Activated CD8-positive, alpha-beta memory T cell treated with anti-CD3 and anti-CD28 coated beads, Interleukin-2, amount 10 ng/mL, durations not matched to agents 7 days and 5 days (primary cell): ENCODE results near the gene ERP27. TPM values are rescaled to one million over a fixed set of nuclear protein-coding genes. Genes with fewer than 3 reads are reported as not detected.
A peak's percentile ranks its signal among the peaks of the same experiment; 100 is the strongest.

Experiments
- ATAC-seq: fragments of 150-1000 bp; cut with Tn5 transposase; one replicate; pipeline ENCODE4 v1.10.0; 2021; ENCODE audit warnings: moderate library complexity
- CTCF ChIA-PET: fragments of 350-600 bp; sonication (Branson Sonifier 250); formaldehyde crosslinking; loops from one replicate; lab custom pipeline; 2021; ENCODE audit warnings: antibody characterized with exemption; lab: Charles Lee
- DNase-seq: peaks from one replicate; pipeline ENCODE4 v3.0.0-alpha.2; 2020
- H3K27ac Mint-ChIP-seq: one replicate; pipeline ENCODE4 v1.8.0; 2021; ENCODE audit warnings: mild to moderate bottlenecking, mixed read lengths
- H3K27me3 Mint-ChIP-seq: one replicate; pipeline ENCODE4 v1.8.0; 2021; ENCODE audit warnings: mixed read lengths
- H3K36me3 Mint-ChIP-seq: one replicate; pipeline ENCODE4 v1.8.0; 2021; ENCODE audit warnings: mild to moderate bottlenecking, mixed read lengths
- H3K4me1 Mint-ChIP-seq: one replicate; pipeline ENCODE4 v1.8.0; 2021; ENCODE audit warnings: mixed read lengths
- H3K4me3 Mint-ChIP-seq: one replicate; pipeline ENCODE4 v1.8.0; 2021; ENCODE audit warnings: mild to moderate bottlenecking, moderate library complexity, mixed read lengths
- H3K9me3 Mint-ChIP-seq: one replicate; pipeline ENCODE4 v1.8.0; 2022; ENCODE audit warnings: low read depth, mixed read lengths
- total RNA-seq, 2 experiments: library from RNA; stranded (reverse); gene quantifications; one replicate each; pipeline ENCODE4 v1.2.3, GENCODE V29; 2021

ERP27 gene
- total RNA-seq, 2 experiments from 2014 or later, result 5.4 to 7.7 TPM

DNA sequence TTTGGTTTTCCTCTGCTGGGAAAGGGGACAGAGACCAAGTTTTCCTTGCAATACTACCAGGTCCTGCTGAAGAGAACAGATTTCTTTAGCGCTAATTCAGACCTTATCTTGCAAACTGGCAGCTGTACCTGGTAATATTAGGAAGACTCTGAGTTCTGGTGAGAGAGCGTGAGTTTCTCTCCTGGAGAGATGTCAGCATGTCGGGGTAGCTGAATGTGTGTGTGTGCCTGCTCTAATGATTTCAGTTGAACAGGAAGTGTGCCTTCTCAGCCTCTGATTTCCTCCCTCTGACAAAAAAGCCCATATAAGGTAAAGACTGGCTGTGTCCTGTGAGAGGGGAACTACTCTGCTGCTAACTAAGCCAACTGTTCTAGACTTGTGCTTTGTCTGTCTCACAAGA, 10.3 kb upstream of the ERP27 start:
- peak; percentile 85 for ATAC-seq
- CTCF ChIA-PET, result interaction anchor here (0.9 to 2.4 kb wide), 5 partner anchors 11 to 98 kb away, joined by 3 to 7 read pairs (median 4); no protein-coding TSS in a partner anchor
- H3K4me1 Mint-ChIP-seq, result peaks cover 82% of the 10 kb centered on the region
- H3K4me3 Mint-ChIP-seq, result peak overlapping the region; percentile 81
- no peaks in the 10 kb centered on the region for H3K27me3 Mint-ChIP-seq
- DNase-seq, result peak; percentile 78
- no peaks in the 10 kb centered on the region for H3K9me3 Mint-ChIP-seq
- H3K27ac Mint-ChIP-seq, result peak overlapping the region; percentile 95
- H3K36me3 Mint-ChIP-seq, result peaks cover 84% of the 10 kb centered on the region

DNA sequence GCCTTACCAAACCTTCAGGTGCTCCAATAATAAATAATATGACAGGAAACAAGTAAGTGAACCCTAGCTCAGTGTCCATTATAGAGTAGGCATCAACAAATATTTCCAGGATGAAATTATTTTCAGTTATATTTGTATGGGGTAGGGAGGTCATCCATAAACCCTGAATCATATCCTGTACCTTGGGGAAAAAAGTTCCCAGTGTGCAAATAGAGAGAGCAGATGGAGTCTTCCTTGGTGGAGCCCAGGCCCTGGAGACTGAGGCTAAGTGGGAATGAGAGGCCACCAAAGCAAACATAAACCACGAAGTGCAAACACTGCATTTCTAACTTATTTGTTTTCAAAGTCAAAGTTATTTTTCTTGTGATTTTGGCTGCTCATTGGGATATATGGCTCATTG, 8.5 kb upstream of the ERP27 start:
- Mint-ChIP-seq H3K4me1 (peaks cover 67% of the 10 kb centered on the region), H3K27ac (peak overlapping the region; percentile 95), H3K27me3 (no peaks in the 10 kb centered on the region), H3K36me3 (peaks cover 86% of the 10 kb centered on the region), H3K4me3 (no peak overlapping the region), H3K9me3 (no peaks in the 10 kb centered on the region)
- CTCF ChIA-PET, result interaction anchor here (1.1 to 2.4 kb wide), 3 partner anchors 34 to 274 kb away, joined by 3 to 7 read pairs (median 3); no protein-coding TSS in a partner anchor
- DNase-seq, result no peak
- ATAC-seq, result no peak

DNA sequence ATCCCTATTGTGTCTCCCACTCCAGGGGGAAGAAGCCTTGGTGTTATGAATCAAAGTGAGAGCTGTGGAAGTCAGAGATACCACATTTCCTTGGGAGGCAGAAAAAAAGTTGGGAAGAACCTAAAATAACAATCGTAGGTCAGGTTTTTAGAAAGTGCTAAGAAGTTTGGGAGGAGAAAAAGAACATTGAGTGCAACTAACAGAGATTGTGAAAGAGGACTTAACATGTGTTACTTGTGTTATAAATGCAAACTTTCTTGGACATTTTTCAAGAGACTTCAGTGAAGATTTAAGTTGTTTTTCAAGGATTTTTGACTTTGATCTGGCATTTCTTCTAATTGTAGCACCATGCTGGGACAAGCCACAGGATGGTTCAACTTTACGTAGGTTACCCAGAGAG, 7.8 kb upstream of the ERP27 start:
- CTCF ChIA-PET, result interaction anchor here (1.1 to 1.6 kb wide), 3 partner anchors 9 to 274 kb away, joined by 3 read pairs; no protein-coding TSS in a partner anchor
- peaks cover 87% of the 10 kb centered on the region for H3K36me3 Mint-ChIP-seq

DNA sequence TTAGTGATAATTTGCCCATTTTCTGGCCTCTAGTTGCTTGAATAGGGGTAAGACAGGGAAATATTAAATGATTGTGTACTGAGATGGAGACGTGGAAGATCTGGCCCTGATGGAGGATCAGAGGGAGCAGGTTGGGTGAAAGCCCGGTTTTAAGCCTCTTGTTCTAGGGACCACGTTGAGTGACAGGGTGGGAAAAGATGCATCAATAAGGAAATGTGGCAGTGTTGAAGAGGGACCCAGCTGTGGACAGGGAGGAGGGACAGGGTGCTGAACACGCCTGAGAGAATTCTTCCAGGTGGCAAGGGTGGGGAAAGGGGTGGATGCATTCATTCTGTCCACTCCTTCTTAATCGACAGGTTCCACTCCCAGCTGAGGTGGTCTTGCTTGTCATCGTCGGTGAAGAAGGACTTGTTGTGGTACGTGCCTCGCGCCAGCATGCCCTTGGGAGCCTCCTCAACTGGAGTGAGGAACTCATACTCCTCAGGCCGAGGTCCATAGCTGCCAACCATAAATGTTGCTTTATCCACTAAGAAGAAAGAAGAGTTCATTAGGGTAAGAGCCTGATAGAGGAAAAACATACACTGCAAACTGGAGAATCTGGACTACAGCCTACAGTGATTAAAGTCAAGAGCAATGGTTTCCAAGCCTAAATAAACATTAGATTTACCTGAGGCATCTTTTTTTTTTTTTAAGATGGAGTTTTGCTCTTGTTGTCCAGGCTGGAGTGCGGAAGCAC, 4.0 kb upstream of the ERP27 start:
- Mint-ChIP-seq H3K36me3 (peaks cover 71% of the 10 kb centered on the region), H3K27me3 (no peaks in the 10 kb centered on the region), H3K4me3 (no peak overlapping the region), H3K9me3 (no peaks in the 10 kb centered on the region), H3K27ac (peak overlapping the region; percentile 10), H3K4me1 (peaks cover 35% of the 10 kb centered on the region)
- CTCF ChIA-PET, result no interaction called here
- ATAC-seq (no peak), DNase-seq (no peak)

More for the DNA sequence above, 7.8 kb upstream of the ERP27 start:
- Mint-ChIP-seq H3K4me3 (no peak overlapping the region), H3K4me1 (peaks cover 63% of the 10 kb centered on the region), H3K27me3 (no peaks in the 10 kb centered on the region), H3K27ac (peak overlapping the region; percentile 95), H3K9me3 (no peaks in the 10 kb centered on the region)
- ATAC-seq (no peak), DNase-seq (no peak)

DNA sequence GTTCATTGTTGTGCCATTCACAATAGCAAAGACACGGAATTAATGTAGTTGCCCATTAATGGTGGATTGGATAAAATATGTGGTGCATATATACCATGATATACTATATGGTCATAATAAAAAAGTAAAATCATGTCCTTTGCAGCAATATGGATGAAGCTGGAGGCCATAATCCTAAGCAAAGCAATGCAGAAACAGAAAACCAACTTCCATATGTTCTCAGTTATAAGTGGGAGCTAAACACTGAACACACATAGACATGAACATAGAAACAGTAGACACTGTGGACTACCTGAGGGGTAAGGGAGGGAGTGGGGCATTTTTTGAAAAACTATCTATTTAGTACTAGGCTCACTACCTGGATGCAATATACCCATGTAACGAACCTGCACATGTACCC, 3.0 kb upstream of the ERP27 start:
- ATAC-seq, result no peak
- Mint-ChIP-seq H3K4me3 (no peak overlapping the region), H3K27ac (no peak overlapping the region), H3K9me3 (no peaks in the 10 kb centered on the region), H3K27me3 (no peaks in the 10 kb centered on the region), H3K4me1 (peaks cover 26% of the 10 kb centered on the region), H3K36me3 (peaks cover 71% of the 10 kb centered on the region)
- CTCF ChIA-PET, result no interaction called here
- DNase-seq, result no peak

DNA sequence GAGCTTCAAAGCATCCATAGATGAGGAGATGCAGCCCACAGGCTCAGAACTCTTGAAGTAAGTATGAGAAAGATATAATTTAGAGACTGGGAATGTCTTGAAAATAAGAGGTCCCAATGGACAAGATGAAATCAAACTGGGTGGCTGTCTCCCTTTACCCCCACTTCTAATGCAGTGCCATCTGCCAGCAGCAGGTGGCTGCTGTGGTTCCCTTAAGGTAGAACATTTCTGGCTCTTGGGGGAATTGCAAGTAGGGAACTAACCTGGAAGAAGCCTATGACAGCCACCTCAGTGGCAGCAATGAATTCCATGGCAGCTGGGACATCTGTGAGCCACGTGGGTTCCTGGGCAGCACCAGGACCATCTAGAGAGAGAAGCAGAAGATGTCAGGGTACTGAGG, 648 bp downstream of the ERP27 start:
- H3K4me3 Mint-ChIP-seq, result no peak overlapping the region
- CTCF ChIA-PET, result interaction anchor here (0.8 to 3.7 kb wide), 11 partner anchors 8 to 134 kb away, joined by 3 to 15 read pairs (median 3); partner anchors contain the start of genes C12orf60 and WBP11
- no peaks in the 10 kb centered on the region for H3K27me3 Mint-ChIP-seq
- H3K9me3 Mint-ChIP-seq, result no peaks in the 10 kb centered on the region
- H3K27ac Mint-ChIP-seq, result peak overlapping the region; percentile 24
- no peak for DNase-seq
- peaks cover 10% of the 10 kb centered on the region for H3K4me1 Mint-ChIP-seq
- peak; percentile 63 for ATAC-seq
- H3K36me3 Mint-ChIP-seq, result peaks cover 61% of the 10 kb centered on the region

DNA sequence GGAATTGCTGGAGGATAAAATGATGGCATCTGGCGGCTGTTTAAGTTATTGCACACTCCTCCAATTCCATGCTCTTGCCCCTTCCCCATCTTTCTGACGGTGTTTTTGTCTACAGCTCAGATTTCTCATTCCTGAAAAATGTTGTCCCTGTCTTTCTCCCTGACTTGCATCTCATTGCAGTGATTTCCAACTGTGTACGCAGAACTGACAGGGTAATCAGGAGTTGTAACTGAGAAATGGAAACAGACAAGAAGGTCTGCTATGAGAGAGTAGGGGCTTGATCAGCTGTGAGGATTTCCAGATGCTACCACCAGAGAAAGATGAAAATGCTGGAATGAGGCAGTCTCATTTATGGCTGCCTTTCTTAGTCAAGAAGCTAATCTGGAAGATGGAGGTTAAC, 1.3 kb downstream of the ERP27 start:
- Mint-ChIP-seq H3K27me3 (no peaks in the 10 kb centered on the region), H3K4me1 (peaks cover 10% of the 10 kb centered on the region), H3K27ac (no peak overlapping the region), H3K4me3 (no peak overlapping the region), H3K36me3 (peaks cover 59% of the 10 kb centered on the region), H3K9me3 (no peaks in the 10 kb centered on the region)
- no peak for ATAC-seq
- no peak for DNase-seq
- CTCF ChIA-PET, result interaction anchor here (0.6 to 3.7 kb wide), 8 partner anchors 9 to 134 kb away, joined by 3 to 15 read pairs (median 4); partner anchors contain the start of genes C12orf60 and WBP11

DNA sequence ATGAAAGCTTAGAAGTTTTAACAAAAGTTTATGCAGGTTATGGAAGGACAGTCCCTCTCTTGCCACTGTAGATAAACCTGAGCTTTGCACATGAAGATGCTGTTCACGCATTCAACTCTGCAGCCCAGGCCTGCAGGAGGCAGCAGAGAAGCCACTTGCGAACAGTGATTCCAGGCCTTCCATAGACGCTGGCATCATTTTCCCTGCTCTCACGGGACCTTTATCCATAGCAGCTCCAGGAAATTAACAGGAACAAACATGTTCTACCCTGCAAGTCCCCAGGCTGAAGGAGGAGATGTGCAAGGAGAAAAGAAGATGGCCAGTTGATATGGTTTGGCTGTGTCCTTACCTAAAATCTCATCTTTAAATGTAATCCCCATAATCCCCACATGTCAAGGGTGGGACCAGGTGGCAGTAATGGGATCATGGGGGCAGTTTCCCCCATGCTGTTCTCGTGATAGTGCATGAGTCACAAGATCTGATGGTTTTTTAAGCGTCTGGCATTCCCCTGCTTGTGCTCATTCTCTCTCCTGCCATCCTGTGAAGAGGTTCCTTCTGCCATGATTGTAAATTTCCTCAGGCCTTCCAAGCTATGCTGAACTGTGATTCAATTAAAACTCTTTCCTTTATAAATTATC, 2.0 kb downstream of the ERP27 start:
- no peaks in the 10 kb centered on the region for H3K27me3 Mint-ChIP-seq
- no peaks in the 10 kb centered on the region for H3K9me3 Mint-ChIP-seq
- CTCF ChIA-PET, result interaction anchor here (0.6 to 3.7 kb wide), 6 partner anchors 19 to 133 kb away, joined by 3 to 15 read pairs (median 4); partner anchors contain the start of genes C12orf60 and WBP11
- H3K36me3 Mint-ChIP-seq, result peaks cover 57% of the 10 kb centered on the region
- ATAC-seq (no peak), DNase-seq (no peak)
- H3K4me1 Mint-ChIP-seq, result peaks cover 8% of the 10 kb centered on the region
- no peak overlapping the region for H3K27ac Mint-ChIP-seq
- no peak overlapping the region for H3K4me3 Mint-ChIP-seq

DNA sequence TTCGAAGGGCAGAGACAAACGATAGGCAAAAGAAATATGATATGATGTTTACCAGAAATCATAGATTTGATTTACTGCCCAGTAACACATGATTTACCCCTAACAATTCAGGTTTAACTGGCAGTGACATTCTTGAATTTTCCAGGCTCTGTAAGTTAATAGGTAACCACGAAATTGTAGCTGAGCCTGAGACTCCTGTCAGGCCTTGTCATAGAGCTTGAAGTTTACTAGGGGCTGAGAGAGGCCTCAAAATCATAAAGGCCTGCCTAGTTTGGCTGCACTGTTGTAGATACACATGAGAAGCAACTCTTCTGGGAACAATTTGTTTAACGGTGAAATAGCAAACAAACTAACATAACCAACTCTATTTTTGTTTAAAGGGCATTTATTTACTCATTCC, 3.3 kb downstream of the ERP27 start:
- CTCF ChIA-PET, result no interaction called here
- Mint-ChIP-seq H3K36me3 (peaks cover 48% of the 10 kb centered on the region), H3K27me3 (no peaks in the 10 kb centered on the region)

DNA sequence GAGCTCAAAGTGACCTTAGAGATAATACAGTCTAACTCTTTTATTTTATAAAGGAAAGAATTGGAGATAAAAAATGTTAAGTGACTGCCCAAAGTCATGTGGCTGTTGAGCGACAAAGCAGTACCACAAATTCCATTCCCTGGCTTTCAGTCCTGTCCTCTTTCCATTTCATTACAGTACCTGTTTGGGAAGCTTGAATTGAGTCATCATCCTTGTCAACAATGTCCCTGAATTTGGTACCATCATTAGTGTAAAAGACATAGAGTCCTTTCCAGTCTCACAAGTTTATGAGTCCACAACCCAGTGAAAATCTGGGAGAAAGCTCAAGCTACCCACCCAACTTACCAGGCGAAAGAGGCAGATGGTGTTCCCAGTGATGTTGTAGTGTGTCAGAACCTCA, 3.8 kb downstream of the ERP27 start:
- peaks cover 44% of the 10 kb centered on the region for H3K36me3 Mint-ChIP-seq
- no peak overlapping the region for H3K4me3 Mint-ChIP-seq
- H3K27ac Mint-ChIP-seq, result no peak overlapping the region

More for the DNA sequence above, 3.3 kb downstream of the ERP27 start:
- DNase-seq (no peak), ATAC-seq (no peak)
- H3K4me1 Mint-ChIP-seq, result peaks cover 7% of the 10 kb centered on the region
- H3K4me3 Mint-ChIP-seq, result no peak overlapping the region
- H3K27ac Mint-ChIP-seq, result no peak overlapping the region
- no peaks in the 10 kb centered on the region for H3K9me3 Mint-ChIP-seq

DNA sequence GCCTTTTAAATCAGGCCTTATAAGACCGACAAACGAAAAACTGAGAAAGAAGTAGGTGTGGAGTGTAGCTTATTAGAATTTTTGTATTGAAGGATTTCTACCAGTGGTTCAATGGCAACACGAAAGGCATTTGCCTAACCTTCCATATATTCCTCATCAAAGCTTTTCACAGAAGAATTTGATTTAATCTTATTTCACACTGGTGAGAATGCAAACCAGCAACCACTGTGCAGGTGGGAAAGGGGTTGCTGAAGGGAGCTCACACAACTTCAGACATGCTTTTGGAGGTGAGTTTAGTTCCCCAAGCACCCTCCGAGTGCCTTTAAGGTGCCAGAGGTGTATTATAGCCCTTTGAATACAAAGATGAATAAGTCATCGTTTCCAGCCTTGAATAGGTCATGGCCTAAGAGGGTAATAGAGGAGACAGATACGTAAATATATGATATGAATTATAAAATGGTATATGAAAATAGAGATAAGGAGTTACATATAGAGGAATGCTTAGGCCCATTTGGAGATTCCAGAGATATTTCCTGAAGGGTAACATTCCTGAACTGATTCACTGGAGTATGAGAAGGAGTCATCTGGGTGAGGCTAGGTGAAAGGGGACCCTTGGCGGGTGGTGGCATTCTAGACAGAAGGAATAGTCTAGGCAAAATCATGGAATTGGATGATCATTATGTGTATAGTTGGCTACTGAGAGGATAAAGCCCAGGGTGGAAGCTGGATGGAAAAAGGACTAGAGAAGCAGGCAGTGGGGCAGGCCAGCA, 6.4 kb downstream of the ERP27 start:
- H3K27me3 Mint-ChIP-seq, result no peaks in the 10 kb centered on the region
- no peak overlapping the region for H3K27ac Mint-ChIP-seq
- no peak for DNase-seq
- H3K4me3 Mint-ChIP-seq, result no peak overlapping the region
- no peak for ATAC-seq
- H3K9me3 Mint-ChIP-seq, result no peaks in the 10 kb centered on the region
- H3K4me1 Mint-ChIP-seq, result no peaks in the 10 kb centered on the region
- CTCF ChIA-PET, result interaction anchor here (1.4 kb wide), 1 partner anchor 64 kb away, joined by 4 read pairs; no protein-coding TSS in a partner anchor
- peaks cover 48% of the 10 kb centered on the region for H3K36me3 Mint-ChIP-seq

More for the DNA sequence above, 3.8 kb downstream of the ERP27 start:
- CTCF ChIA-PET, result interaction anchor here (0.7 kb wide), 1 partner anchor 61 kb away, joined by 3 read pairs; no protein-coding TSS in a partner anchor
- Mint-ChIP-seq H3K4me1 (peaks cover 3% of the 10 kb centered on the region), H3K9me3 (no peaks in the 10 kb centered on the region), H3K27me3 (no peaks in the 10 kb centered on the region)
- DNase-seq (no peak), ATAC-seq (no peak)

DNA sequence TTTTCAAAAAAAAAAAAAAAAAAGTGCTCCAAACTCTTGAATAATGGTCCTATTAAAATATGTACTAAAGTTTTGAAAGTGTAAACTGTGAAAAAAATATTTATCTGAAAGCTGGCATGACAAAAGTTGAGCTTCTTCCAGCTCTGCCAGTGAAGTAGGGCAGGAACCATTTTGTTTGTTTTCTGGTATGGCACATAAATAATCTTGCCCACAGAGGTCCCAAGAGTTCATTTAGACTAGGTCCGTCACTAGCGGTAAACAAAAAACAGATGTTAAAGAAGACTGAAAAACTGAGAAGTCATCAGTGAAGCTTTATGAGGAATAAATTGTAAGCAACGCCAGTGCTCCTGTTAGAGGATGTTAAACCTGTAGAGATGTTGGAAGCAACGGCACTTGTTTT, 7.0 kb downstream of the ERP27 start:
- H3K9me3 Mint-ChIP-seq, result no peaks in the 10 kb centered on the region
- no peaks in the 10 kb centered on the region for H3K27me3 Mint-ChIP-seq
- H3K4me1 Mint-ChIP-seq, result no peaks in the 10 kb centered on the region
- CTCF ChIA-PET, result interaction anchor here (1.4 kb wide), 1 partner anchor 64 kb away, joined by 4 read pairs; no protein-coding TSS in a partner anchor
- H3K27ac Mint-ChIP-seq, result no peak overlapping the region
- DNase-seq, result no peak
- H3K36me3 Mint-ChIP-seq, result peaks cover 43% of the 10 kb centered on the region
- H3K4me3 Mint-ChIP-seq, result no peak overlapping the region
- ATAC-seq, result no peak

DNA sequence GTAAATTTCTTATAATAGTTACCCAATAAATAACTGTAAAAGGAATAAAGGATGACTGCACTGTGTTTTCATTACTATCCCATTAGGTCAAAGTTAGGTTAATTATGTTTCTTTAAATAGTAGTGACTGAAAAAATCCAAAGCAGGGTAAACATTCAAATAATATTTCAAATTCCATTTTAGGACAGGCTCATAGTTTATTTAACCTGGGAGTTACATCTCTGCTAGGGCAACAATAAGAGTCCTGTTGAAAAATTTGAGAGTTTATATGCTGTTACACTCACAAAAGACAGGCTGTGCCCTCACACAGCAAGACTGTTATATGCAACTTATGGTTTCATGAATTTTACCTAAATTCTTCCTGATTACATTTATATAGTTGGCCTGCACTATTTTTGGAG, 8.0 kb downstream of the ERP27 start:
- Mint-ChIP-seq H3K4me1 (no peaks in the 10 kb centered on the region), H3K36me3 (peaks cover 43% of the 10 kb centered on the region), H3K4me3 (no peak overlapping the region), H3K9me3 (no peaks in the 10 kb centered on the region), H3K27ac (no peak overlapping the region), H3K27me3 (no peaks in the 10 kb centered on the region)
- ATAC-seq (no peak), DNase-seq (no peak)
- CTCF ChIA-PET, result no interaction called here
